H1 (cell line): ENCODE measurements around the gene KIF26B. TPM values are rescaled to one million over a fixed set of nuclear protein-coding genes. Genes with fewer than 3 reads are reported as not detected.
"Not testable (repeated sequence)": the region's sequence is repeated elsewhere in the genome, so short reads cannot be mapped to it uniquely, and the experiment has no call there.

Source experiments
- CTCF ChIA-PET: fragments of 300-600 bp; sonication (Branson Sonifier 250); formaldehyde crosslinking; loops from one replicate; lab custom pipeline; 2021; ENCODE audit not compliant: partially characterized antibody; lab: Charles Lee
- POLR2A ChIA-PET: fragments of 300-600 bp; sonication (Branson Sonifier 250); formaldehyde crosslinking; loops from one replicate; lab custom pipeline; 2021; ENCODE audit warnings: inconsistent platforms; ENCODE audit not compliant: partially characterized antibody; lab: Charles Lee
- DNase-seq, 2 experiments: peaks; one replicate each; pipeline versions ENCODE4 v3.0.0 to v3.0.0-alpha.2; 2010 to 2022; ENCODE audit warnings: low spot score in 2 of 2, low read depth in 1 of 2, mixed read lengths in 1 of 2
- FAIRE-seq: peaks from 2 replicates; lab custom pipeline; 2011; peaks lifted over from hg19 to GRCh38; lab: Jason Lieb, UNC
- H2AFZ ChIP-seq: 2 replicates; pipeline ENCODE4 v1.8.1; 2012; ENCODE audit warnings: low read length, inconsistent platforms
- H2AK5ac ChIP-seq: 2 replicates; pipeline ENCODE4 v1.6.1; 2013; ENCODE audit warnings: low read depth, low read length
- H2BK120ac ChIP-seq: replicated peaks from 2 replicates; pipeline ENCODE3; 2013; ENCODE audit warnings: low read depth, low read length, inconsistent platforms
- H2BK12ac ChIP-seq: 2 replicates; pipeline ENCODE4 v1.6.1; 2013; ENCODE audit warnings: low read depth, low read length
- H2BK15ac ChIP-seq: 2 replicates; pipeline ENCODE4 v1.6.1; 2013; ENCODE audit warnings: low read length
- H2BK20ac ChIP-seq: 2 replicates; pipeline ENCODE4 v1.6.1; 2013; ENCODE audit warnings: low read length
- H2BK5ac ChIP-seq: 2 replicates; pipeline ENCODE4 v1.6.1; 2013; ENCODE audit warnings: low read depth, low read length
- H3K14ac ChIP-seq: 2 replicates; pipeline ENCODE4 v1.6.1; 2013; ENCODE audit warnings: inconsistent platforms; ENCODE audit not compliant: insufficient read length
- H3K18ac ChIP-seq: 2 replicates; pipeline ENCODE4 v1.6.1; 2013; ENCODE audit warnings: low read length; ENCODE audit errors: extremely low read depth
- H3K23ac ChIP-seq: 2 replicates; pipeline ENCODE4 v1.6.1; 2013; ENCODE audit warnings: inconsistent platforms; ENCODE audit not compliant: insufficient read length
- H3K23me2 ChIP-seq: 2 replicates; pipeline ENCODE4 v1.6.1; 2013; ENCODE audit warnings: low read depth, low read length
- H3K27ac ChIP-seq: 2 replicates; pipeline ENCODE4 v1.6.1; 2011; ENCODE audit warnings: low read depth, low read length, inconsistent platforms
- H3K27me3 ChIP-seq, 4 experiments: replicated peaks in 1 of 4; 1 replicate in 1 of 4; 2 replicates in 3 of 4; pipeline versions ENCODE4 v1.6.1 to v1.8.1; 2011 to 2013; ENCODE audit warnings: low read length in 3 of 4, mild to moderate bottlenecking in 3 of 4, inconsistent platforms in 2 of 4, mixed read lengths in 2 of 4, moderate library complexity in 1 of 4; ENCODE audit not compliant: control insufficient read depth in 3 of 4, insufficient read depth in 3 of 4; ENCODE audit errors: extremely low read depth in 1 of 4
- H3K36me3 ChIP-seq, 4 experiments: 2 replicates each; pipeline versions ENCODE4 v1.6.1 to v1.8.1; 2011 to 2013; ENCODE audit warnings: mild to moderate bottlenecking in 4 of 4, low read length in 3 of 4, moderate library complexity in 2 of 4, control low read depth in 1 of 4, inconsistent platforms in 1 of 4; ENCODE audit not compliant: insufficient read depth in 4 of 4, control insufficient read depth in 2 of 4
- H3K4ac ChIP-seq: replicated peaks from 2 replicates; pipeline ENCODE3; 2013; ENCODE audit warnings: low read length, low read depth, mixed read lengths, inconsistent platforms; ENCODE audit not compliant: insufficient read length
- H3K4me1 ChIP-seq, 4 experiments: replicated peaks in 1 of 4; 1 replicate in 1 of 4; 2 replicates in 3 of 4; pipeline versions ENCODE4 v1.6.1 to v1.8.1; 2011 to 2013; ENCODE audit warnings: low read length in 3 of 4, inconsistent platforms in 2 of 4, mixed read lengths in 1 of 4; ENCODE audit not compliant: insufficient read depth in 4 of 4, control insufficient read depth in 3 of 4
- H3K4me2 ChIP-seq, 2 experiments: 2 replicates each; pipeline versions ENCODE4 v1.6.1 to v1.8.1; 2011 to 2013; ENCODE audit warnings: low read depth in 2 of 2, low read length in 2 of 2, control low read depth in 1 of 2, inconsistent platforms in 1 of 2, mild to moderate bottlenecking in 1 of 2; ENCODE audit not compliant: insufficient read depth in 1 of 2
- H3K4me3 ChIP-seq, 4 experiments: fragments of 200-600, 300-600 bp in 1 of 4; sonication (generic), shearing (Covaris generic), sonication (Bioruptor Twin) in 1 of 4; 2 replicates each; pipeline versions ENCODE4 v1.5.1 to v1.8.1; 2011 to 2016; ENCODE audit warnings: low read length in 4 of 4, low read depth in 3 of 4, control low read depth in 2 of 4, inconsistent platforms in 2 of 4, mild to moderate bottlenecking in 2 of 4, mixed read lengths in 1 of 4, moderate library complexity in 1 of 4; ENCODE audit not compliant: insufficient read depth in 2 of 4; ENCODE audit errors: extremely low read depth in 1 of 4
- H3K56ac ChIP-seq: replicated peaks from 2 replicates; pipeline ENCODE3; 2013; ENCODE audit warnings: low read depth, mild to moderate bottlenecking, mixed read lengths, low read length, inconsistent platforms; ENCODE audit not compliant: insufficient read length
- H3K79me1 ChIP-seq: 2 replicates; pipeline ENCODE4 v1.6.1; 2013; ENCODE audit warnings: low read depth, low read length, control low read depth
- H3K79me2 ChIP-seq, 2 experiments: 2 replicates each; pipeline versions ENCODE4 v1.6.1 to v1.8.1; 2012 to 2013; ENCODE audit warnings: low read length in 2 of 2, mild to moderate bottlenecking in 2 of 2, inconsistent platforms in 1 of 2; ENCODE audit not compliant: insufficient read depth in 2 of 2, control insufficient read depth in 1 of 2
- H3K9ac ChIP-seq, 4 experiments: replicated peaks in 1 of 4; 1 replicate in 1 of 4; 2 replicates in 3 of 4; pipeline versions ENCODE4 v1.6.1 to v1.8.1; 2011 to 2013; ENCODE audit warnings: low read depth in 3 of 4, low read length in 3 of 4, control low read depth in 2 of 4, mild to moderate bottlenecking in 2 of 4, moderate library complexity in 2 of 4, inconsistent platforms in 1 of 4; ENCODE audit errors: extremely low read depth in 1 of 4
- H3K9me3 ChIP-seq, 2 experiments: 2 replicates each; pipeline versions ENCODE4 v1.6.1 to v1.8.1; 2012 to 2013; ENCODE audit warnings: mild to moderate bottlenecking in 2 of 2, moderate library complexity in 2 of 2, control low read depth in 1 of 2, inconsistent platforms in 1 of 2, low read depth in 1 of 2, low read length in 1 of 2, mixed read lengths in 1 of 2; ENCODE audit not compliant: insufficient read depth in 2 of 2
- H4K20me1 ChIP-seq, 2 experiments: replicated peaks in 1 of 2; 2 replicates each; pipeline versions ENCODE3 to v1.8.1; 2011 to 2013; ENCODE audit warnings: inconsistent platforms in 2 of 2, low read length in 2 of 2, mild to moderate bottlenecking in 1 of 2; ENCODE audit not compliant: insufficient read depth in 2 of 2, control insufficient read depth in 1 of 2
- H4K5ac ChIP-seq: 2 replicates; pipeline ENCODE4 v1.6.1; 2013; ENCODE audit warnings: low read length, low read depth, mixed read lengths, inconsistent platforms; ENCODE audit not compliant: insufficient read length
- H4K8ac ChIP-seq: 2 replicates; pipeline ENCODE4 v1.8.0; 2013; ENCODE audit warnings: mild to moderate bottlenecking, moderate library complexity, low read length, inconsistent platforms; ENCODE audit not compliant: insufficient read depth; ENCODE audit errors: extremely low read depth
- H4K91ac ChIP-seq: replicated peaks from 2 replicates; pipeline ENCODE3; 2013; ENCODE audit warnings: low read length, mixed read lengths, inconsistent platforms; ENCODE audit not compliant: insufficient read length
- CHD2 ChIP-seq: IDR thresholded peaks from 2 replicates; pipeline ENCODE4 v1.6.1; 2012; ENCODE audit warnings: low read length, improper control_type of control experiment
- RAD21 ChIP-seq, 2 experiments: IDR thresholded peaks in 1 of 2; conservative IDR thresholded peaks in 1 of 2; 2 replicates each; pipeline ENCODE4 v1.6.1; 2011; ENCODE audit warnings: low read depth in 2 of 2, low read length in 2 of 2, improper control_type of control experiment in 1 of 2, inconsistent platforms in 1 of 2, mild to moderate bottlenecking in 1 of 2, moderate library complexity in 1 of 2
- WGBS, 2 experiments: shearing (Covaris generic) in 1 of 2; methylation state at CpG; one replicate each; pipeline versions ENCODE4 v1.1.6 to v1.1.7; 2013 to 2015; ENCODE audit warnings: low lambda C conversion rate in 2 of 2, mixed read lengths in 2 of 2, inconsistent platforms in 1 of 2, low coverage in 1 of 2, missing lambda C conversion rate in 1 of 2; ENCODE audit not compliant: insufficient replicate concordance in 2 of 2, insufficient coverage in 1 of 2, insufficient read length in 1 of 2; ENCODE audit errors: extremely low coverage in 1 of 2, missing lambda C conversion rate in 1 of 2; 5-methylcytosine and 5-hydroxymethylcytosine counted together
- polyA plus RNA-seq, 7 experiments: library from polyadenylated mRNA; depleted of rRNA in 3 of 7; stranded (reverse) in 5 of 7; unstranded in 2 of 7; fragments of >200 nt in 5 of 7; fragments of 200-250 nt in 2 of 7; gene quantifications; 1 replicate in 5 of 7; 2 replicates in 1 of 7; 4 replicates in 1 of 7; pipeline versions ENCODE4 v1.2.1 to v1.2.3, GENCODE V29; 2011 to 2013; ENCODE audit warnings: missing spikeins in 2 of 7, mixed read lengths in 2 of 7
- total RNA-seq: library from RNA; stranded (reverse); fragmentation: NEBNext Ultra II Directional; extraction: Animal tissue kit (Norgen Biotek cat#: 25700); gene quantifications from 2 replicates; pipeline ENCODE4 v1.2.1, GENCODE V29; 2021
- TF ChIP-seq, protein P1 (sequence below), 3 experiments: IDR thresholded peaks; 1 replicate in 2 of 3; 2 replicates in 1 of 3; pipeline versions ENCODE4 v1.5.1 to v1.6.1; 2011; ENCODE audit warnings: low read length in 3 of 3, mild to moderate bottlenecking in 3 of 3, inconsistent platforms in 2 of 3, low read depth in 1 of 3, moderate library complexity in 1 of 3; ENCODE audit not compliant: insufficient read depth in 1 of 3; ENCODE audit errors: control extremely low read depth in 1 of 3

Gene KIF26B
- total and polyA plus RNA-seq, 2 of the 8 experiments (the other 6 are each of a cell fraction or from before 2014, with no cell fraction given), result 0.06 to 0.28 TPM

DNA sequence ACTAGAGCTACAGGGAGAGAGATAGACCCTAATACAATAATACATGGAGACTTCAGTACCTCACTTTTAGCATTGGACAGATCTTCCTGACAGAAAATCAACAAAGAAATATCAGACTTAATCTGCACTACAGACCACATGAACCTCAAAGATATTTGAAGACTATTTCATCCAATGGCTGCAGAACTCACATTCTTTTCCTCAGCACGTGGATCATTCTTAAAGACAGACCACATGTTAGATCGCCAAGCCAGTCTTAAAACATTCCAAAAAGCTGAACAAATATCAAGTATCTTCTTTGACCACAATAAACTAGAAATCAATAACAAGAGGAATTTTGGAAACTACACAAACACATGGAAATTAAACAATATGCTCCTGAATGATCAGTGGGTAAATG, 576.0 kb downstream of the KIF26B start (continued):
- TF ChIP-seq, protein P1, sequence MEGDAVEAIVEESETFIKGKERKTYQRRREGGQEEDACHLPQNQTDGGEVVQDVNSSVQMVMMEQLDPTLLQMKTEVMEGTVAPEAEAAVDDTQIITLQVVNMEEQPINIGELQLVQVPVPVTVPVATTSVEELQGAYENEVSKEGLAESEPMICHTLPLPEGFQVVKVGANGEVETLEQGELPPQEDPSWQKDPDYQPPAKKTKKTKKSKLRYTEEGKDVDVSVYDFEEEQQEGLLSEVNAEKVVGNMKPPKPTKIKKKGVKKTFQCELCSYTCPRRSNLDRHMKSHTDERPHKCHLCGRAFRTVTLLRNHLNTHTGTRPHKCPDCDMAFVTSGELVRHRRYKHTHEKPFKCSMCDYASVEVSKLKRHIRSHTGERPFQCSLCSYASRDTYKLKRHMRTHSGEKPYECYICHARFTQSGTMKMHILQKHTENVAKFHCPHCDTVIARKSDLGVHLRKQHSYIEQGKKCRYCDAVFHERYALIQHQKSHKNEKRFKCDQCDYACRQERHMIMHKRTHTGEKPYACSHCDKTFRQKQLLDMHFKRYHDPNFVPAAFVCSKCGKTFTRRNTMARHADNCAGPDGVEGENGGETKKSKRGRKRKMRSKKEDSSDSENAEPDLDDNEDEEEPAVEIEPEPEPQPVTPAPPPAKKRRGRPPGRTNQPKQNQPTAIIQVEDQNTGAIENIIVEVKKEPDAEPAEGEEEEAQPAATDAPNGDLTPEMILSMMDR (IDR thresholded peaks at IDR 0.05; ENCODE audit: control extremely low read depth in 1 of 3, insufficient read depth in 1 of 3, low read depth in 1 of 3, low read length in 3 of 3), result no peak
- TF ChIP-seq CHD2 (no peak), RAD21 (IDR thresholded peaks at IDR 0.05 in 1 of 2, conservative IDR thresholded peaks at IDR 0.05 in 1 of 2; ENCODE audit: low read depth in 2 of 2, low read length in 2 of 2) (no peak)
- TF ChIP-seq, all 59 proteins: peak for 0

DNA sequence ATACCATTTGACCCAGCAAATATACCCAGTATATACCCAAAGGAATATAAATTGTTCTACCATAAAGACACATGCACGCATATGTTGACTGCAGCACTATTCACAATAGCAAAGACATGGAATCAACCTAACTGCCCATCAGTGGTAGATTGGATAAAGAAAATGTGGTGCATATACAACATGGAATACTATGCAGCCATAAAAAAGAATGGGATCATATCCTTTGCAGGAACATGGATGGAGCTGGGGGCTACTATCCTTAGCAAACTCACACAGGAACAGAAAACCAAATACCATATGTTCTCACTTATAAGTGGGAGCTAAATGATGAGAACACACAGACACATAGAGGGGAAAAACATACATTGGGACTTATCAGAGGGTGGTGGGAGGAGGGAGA, 585.6 kb downstream of the KIF26B start:
- H3K23me2 ChIP-seq, H3K36me3 ChIP-seq, H3K27ac ChIP-seq, H2AK5ac ChIP-seq, DNase-seq, H3K9ac ChIP-seq, H3K4me2 ChIP-seq, H4K8ac ChIP-seq, H3K4ac ChIP-seq, H3K79me1 ChIP-seq, FAIRE-seq, H2BK12ac ChIP-seq, H4K20me1 ChIP-seq, H3K23ac ChIP-seq, H2AFZ ChIP-seq, H4K5ac ChIP-seq, H3K18ac ChIP-seq, H2BK5ac ChIP-seq, H3K4me1 ChIP-seq, H3K56ac ChIP-seq, H3K4me3 ChIP-seq, H3K79me2 ChIP-seq, H3K27me3 ChIP-seq, H4K91ac ChIP-seq, H2BK20ac ChIP-seq, H2BK15ac ChIP-seq, H2BK120ac ChIP-seq, POLR2A ChIA-PET, H3K9me3 ChIP-seq, H3K14ac ChIP-seq: not testable (repeated sequence)
- 85% methylated on average over 1 of the region's 1 CpG; no CpG with 5 or more reads in 1 of the 2 experiments for WGBS, 2 experiments
- CTCF ChIA-PET, result interaction anchor here (0.7 kb wide), 1 partner anchor 13 kb away, joined by 3 read pairs; no protein-coding TSS in a partner anchor
